Activated CD4-positive, CD25-positive, alpha-beta regulatory T cell (primary cell): ENCODE data around the gene ERBB3.

Experiments
- DNase-seq, 4 experiments: peaks; one replicate each; lab custom pipeline; 2025; lab: John Stamatoyannopoulos, UW

The ERBB3 gene

DNA sequence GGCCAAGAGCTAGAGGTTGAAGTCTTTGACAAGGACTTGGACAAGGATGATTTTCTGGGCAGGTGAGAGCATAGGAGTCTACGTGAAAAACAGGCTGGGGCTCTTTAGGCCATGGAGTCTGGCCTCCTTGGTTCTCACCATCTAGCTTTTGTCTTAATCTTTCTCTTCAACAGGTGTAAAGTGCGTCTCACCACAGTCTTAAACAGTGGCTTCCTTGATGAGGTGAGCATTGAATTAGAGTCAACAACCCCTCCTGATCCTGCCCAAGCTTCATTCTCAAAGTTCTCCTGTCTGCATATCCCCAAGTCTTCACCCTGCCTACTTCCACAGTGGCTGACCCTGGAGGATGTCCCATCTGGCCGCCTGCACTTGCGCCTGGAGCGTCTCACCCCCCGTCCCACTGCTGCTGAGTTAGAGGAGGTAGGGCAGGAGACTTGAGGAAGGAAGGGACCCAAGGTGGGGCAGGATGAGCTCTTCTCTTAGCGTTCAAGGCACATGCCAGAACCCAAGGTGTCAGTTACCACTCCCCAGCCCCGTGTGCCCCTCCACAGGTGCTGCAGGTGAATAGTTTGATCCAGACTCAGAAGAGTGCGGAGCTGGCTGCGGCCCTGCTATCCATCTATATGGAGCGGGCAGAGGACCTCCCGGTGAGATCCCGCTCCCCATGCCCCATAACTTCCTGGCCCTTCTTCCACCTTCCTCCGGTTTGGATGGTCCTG is 58.0 kb downstream of the ERBB3 start:
- no peak for DNase-seq

DNA sequence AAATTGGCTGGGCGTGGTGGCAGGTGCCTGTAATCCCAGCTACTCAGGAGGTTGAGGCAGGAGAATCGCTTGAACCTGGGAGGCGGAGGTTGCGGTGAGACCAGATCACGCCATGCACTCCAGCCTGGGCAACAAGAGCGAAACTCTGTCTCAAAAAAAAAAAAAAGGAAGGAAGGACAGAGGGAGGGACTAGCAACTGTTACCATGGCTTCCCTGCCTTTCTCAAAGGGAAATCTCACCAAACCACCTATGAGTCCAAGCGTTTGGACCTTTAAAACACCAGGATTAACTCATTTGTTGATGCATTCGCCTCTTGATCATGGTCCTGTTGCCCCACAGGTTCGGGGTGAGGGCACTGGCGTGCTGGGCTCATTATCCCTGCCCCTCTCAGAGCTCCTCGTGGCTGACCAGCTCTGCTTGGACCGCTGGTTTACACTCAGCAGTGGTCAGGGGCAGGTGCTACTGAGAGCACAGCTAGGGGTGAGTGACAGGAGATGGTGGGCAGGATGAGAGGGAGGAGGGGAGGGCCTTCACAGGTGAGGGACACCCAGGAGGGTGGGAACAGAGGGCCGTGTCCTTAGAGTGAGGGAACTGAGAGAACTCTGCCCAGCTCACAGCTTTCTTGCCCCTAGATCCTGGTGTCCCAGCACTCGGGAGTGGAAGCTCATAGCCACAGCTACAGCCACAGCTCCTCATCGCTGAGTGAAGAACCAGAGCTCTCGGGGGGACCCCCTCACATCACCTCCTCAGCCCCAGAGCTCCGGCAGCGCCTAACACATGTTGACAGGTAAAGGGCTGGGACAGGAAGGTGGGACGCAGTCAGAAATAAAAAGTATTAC is 62.2 kb downstream of the ERBB3 start:
- no peak for DNase-seq

DNA sequence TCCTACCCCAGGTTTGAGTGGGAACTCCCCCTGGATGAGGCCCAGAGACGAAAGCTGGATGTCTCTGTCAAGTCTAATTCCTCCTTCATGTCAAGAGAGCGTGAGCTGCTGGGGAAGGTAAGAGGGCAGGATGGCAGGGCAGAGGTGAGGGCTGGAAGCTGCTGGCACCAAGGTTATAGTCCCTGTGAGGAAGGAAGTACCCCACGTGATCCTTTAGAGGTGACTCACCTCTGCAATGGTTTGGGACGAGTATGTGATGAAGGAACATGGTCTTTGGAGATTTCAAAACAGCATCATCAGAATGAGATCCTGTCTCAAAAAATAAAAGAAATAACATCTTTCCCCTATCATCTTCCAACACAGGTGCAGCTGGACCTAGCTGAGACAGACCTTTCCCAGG is 63.3 kb downstream of the ERBB3 start:
- no peak for DNase-seq

DNA sequence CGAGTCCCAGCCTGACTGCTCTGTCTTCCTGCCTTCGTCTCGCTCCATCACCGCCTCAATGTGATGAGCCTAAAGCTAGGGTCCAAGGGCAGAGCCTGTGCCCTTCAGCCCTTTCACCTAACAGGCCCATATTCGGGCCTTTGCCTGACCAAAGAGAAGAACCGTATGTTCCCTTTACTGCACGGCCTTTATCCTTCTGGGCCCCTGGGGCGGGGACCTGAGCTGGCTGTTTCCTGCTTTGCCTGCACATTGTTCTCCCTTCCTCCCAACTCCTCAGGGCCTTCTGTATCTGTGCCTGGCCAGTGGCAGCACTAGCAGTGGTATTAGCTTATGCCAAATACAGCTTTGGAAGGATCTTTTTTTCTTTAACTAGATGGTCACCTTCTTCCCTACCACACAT is 63.9 kb downstream of the ERBB3 start:
- DNase-seq: no peak

GRCh38 chr12:56145217-56145616 is 65.3 kb downstream of the ERBB3 start:
- no peak for DNase-seq

GRCh38 chr12:56146492-56147460 is 66.8 kb downstream of the ERBB3 start:
- no peak for DNase-seq

- DNase-seq: no peak
Measured at GRCh38 chr12:56150563-56150962, 70.6 kb downstream of the ERBB3 start.

DNA sequence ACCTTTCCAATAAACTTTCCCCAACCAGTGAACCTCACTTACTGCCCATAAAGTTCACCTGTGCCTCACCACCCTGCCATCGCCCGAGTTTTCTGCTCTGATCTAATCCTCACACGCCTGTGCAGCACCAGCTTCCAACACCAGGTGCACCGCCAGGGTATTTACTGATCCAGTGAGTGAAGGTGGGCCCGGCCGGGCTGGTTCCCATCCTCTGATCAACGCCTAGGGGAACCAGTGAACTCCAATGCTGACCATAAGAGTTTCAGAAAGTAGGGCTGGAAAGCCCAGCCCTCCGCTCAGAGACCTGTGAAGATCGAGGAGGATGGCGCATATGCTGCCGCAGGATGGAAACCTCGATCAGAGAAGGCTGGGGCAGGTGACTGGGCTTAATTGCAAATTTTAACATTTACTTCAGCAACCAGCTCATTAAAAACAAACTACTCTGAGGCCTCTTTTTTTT is 71.7 kb downstream of the ERBB3 start:
- peak; percentile 27 to 57 (median 50) for DNase-seq

DNA sequence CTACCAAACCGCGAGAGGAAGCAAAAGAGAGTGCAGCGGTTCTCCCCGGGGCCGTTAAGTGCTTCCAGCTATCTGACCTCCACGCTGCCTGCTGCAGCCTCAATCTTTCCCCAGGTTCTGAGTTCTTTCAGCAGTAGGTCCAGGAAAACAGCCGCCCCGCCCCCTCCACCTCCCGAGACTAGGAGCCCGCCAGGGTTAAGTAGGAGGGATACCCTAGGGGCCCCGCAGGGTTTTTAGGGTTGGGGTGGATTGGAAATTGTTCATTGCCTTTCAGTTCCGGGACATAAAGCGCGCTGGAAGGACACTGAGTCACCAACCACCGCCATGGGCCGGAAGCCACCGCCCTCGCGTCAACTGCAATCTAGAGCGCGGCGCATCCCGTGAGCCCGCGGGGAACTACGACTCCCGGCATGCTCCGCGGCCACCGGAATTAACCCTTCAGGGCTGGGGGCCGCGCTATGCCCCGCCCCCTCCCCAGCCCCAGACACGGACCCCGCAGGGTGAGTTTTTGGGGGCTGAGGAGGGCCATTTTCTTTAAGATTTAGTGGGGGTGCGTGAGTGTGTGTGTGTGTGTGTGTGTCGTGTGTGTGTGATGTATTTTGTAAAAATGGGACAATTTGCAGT is 72.3 kb downstream of the ERBB3 start, which contains the start of gene MYL6B:
MYL6B (plus strand) TSS at position 456 of the 624 bp plus-strand sequence. CDS start 1,332 bp downstream, outside the sequence.
- peak; percentile 86 to 91 (median 88) for DNase-seq
